Peyer's patch (tissue), 4 donors: ENCODE results near the gene PARD6A.

Experiments used
- CTCF ChIP-seq, 6 experiments: fragments of 450-650 bp in 4 of 6; fragments of 200-600 bp in 2 of 6; sonication (generic) in 1 of 6; IDR thresholded peaks; one replicate each; pipeline ENCODE4 v1.5.1; 2017 to 2019; ENCODE audit warnings: antibody characterized with exemption in 6 of 6, mild to moderate bottlenecking in 3 of 6, moderate library complexity in 1 of 6
- POLR2A ChIP-seq, 2 donors: fragments of 450-650 bp; IDR thresholded peaks; one replicate each; pipeline ENCODE4 v1.5.1; 2017; ENCODE audit warnings: antibody characterized with exemption in 2 of 2, mild to moderate bottlenecking in 2 of 2, moderate library complexity in 2 of 2

- TF ChIP-seq POLR2A (IDR thresholded peaks at IDR 0.05) (no peak), CTCF (IDR thresholded peaks at IDR 0.05) (no peak)
These were observed 16.2 kb downstream of the PARD6A start for GRCh38 chr16:67676939-67677338.
